IMR-90 (cell line): ENCODE measurements around the gene DONSON. TPM values are rescaled to one million over a fixed set of nuclear protein-coding genes. Genes with fewer than 3 reads are reported as not detected.

ENCODE experiments used
- ATAC-seq: fragments of 200-7000 bp; cut with Tn5 transposase; 2 replicates; pipeline ENCODE4 v1.9.1; 2020; ENCODE audit warnings: low read depth, mild to moderate bottlenecking, moderate library complexity
- BruUV-seq: library from RNA; stranded (reverse); fragments of 400-500 nt; replicated peaks from 2 replicates; lab custom pipeline; 2021; lab: Mats Ljungman, UMichigan
- CTCF ChIA-PET: fragments of 300-600 bp; formaldehyde crosslinking; extraction: SDS; loops from one replicate; lab custom pipeline; 2021; ENCODE audit warnings: antibody characterized with exemption; lab: Yijun Ruan, JAX
- POLR2A ChIA-PET: fragments of 300-600 bp; sonication (Branson Sonifier 250); formaldehyde crosslinking; loops from one replicate; lab custom pipeline; 2022; ENCODE audit warnings: antibody characterized with exemption; ENCODE audit not compliant: unreplicated experiment; lab: Charles Lee
- DNase-seq: peaks from one replicate; pipeline ENCODE4 v3.0.0; 2013
- H2AFZ ChIP-seq: replicated peaks from 2 replicates; pipeline ENCODE3; 2013; ENCODE audit warnings: low read length, mild to moderate bottlenecking; ENCODE audit not compliant: poor library complexity
- H2AK5ac ChIP-seq: 2 replicates; pipeline ENCODE4 v1.6.1; 2013; ENCODE audit warnings: low read depth, low read length, inconsistent platforms
- H2AK9ac ChIP-seq: replicated peaks from 2 replicates; pipeline ENCODE3; 2013; ENCODE audit warnings: mild to moderate bottlenecking, low read depth, low read length, moderate library complexity; ENCODE audit not compliant: poor library complexity
- H2BK120ac ChIP-seq: 2 replicates; pipeline ENCODE4 v1.6.1; 2013; ENCODE audit warnings: low read depth, low read length, inconsistent platforms
- H2BK15ac ChIP-seq: 3 replicates; pipeline ENCODE4 v1.6.1; 2013; ENCODE audit warnings: low read depth, low read length, inconsistent platforms
- H2BK20ac ChIP-seq: 2 replicates; pipeline ENCODE4 v1.6.1; 2013; ENCODE audit warnings: low read depth, mild to moderate bottlenecking, inconsistent platforms, low read length, moderate library complexity
- H2BK5ac ChIP-seq: 2 replicates; pipeline ENCODE4 v1.6.1; 2013; ENCODE audit warnings: mild to moderate bottlenecking, low read depth, low read length, inconsistent platforms; ENCODE audit not compliant: poor library complexity, severe bottlenecking
- H3K14ac ChIP-seq: replicated peaks from 2 replicates; pipeline ENCODE4 v1.6.1; 2013; ENCODE audit warnings: low read depth, low read length, inconsistent platforms
- H3K18ac ChIP-seq: 2 replicates; pipeline ENCODE4 v1.6.1; 2013; ENCODE audit warnings: low read depth, low read length, control low read depth
- H3K23ac ChIP-seq: 2 replicates; pipeline ENCODE4 v1.6.1; 2013; ENCODE audit warnings: low read depth, low read length, inconsistent platforms
- H3K27ac ChIP-seq: 2 replicates; pipeline ENCODE4 v1.5.1; 2013; ENCODE audit warnings: mild to moderate bottlenecking, control low read depth, low read length; ENCODE audit not compliant: insufficient read depth
- H3K27me3 ChIP-seq: 2 replicates; pipeline ENCODE4 v1.6.1; 2013; ENCODE audit warnings: low read length; ENCODE audit not compliant: control insufficient read depth, insufficient read depth
- H3K36me3 ChIP-seq: 2 replicates; pipeline ENCODE4 v1.6.1; 2013; ENCODE audit warnings: low read length, mixed read lengths; ENCODE audit not compliant: control insufficient read depth, insufficient read depth
- H3K4ac ChIP-seq: 2 replicates; pipeline ENCODE4 v1.6.1; 2013; ENCODE audit warnings: low read depth, low read length, inconsistent platforms
- H3K4me1 ChIP-seq: 2 replicates; pipeline ENCODE4 v1.6.1; 2013; ENCODE audit warnings: low read length, mixed read lengths; ENCODE audit not compliant: control insufficient read depth, insufficient read depth
- H3K4me2 ChIP-seq: 2 replicates; pipeline ENCODE4 v1.6.1; 2013; ENCODE audit warnings: low read depth, mild to moderate bottlenecking, control low read depth, low read length, moderate library complexity
- H3K4me3 ChIP-seq: 2 replicates; pipeline ENCODE4 v1.5.1; 2013; ENCODE audit warnings: low read depth, mild to moderate bottlenecking, control low read depth, low read length, moderate library complexity; ENCODE audit not compliant: insufficient read depth
- H3K56ac ChIP-seq: 2 replicates; pipeline ENCODE4 v1.6.1; 2013; ENCODE audit warnings: low read length, inconsistent platforms; ENCODE audit not compliant: insufficient read depth; ENCODE audit errors: extremely low read depth
- H3K79me1 ChIP-seq, 2 experiments: 2 replicates each; pipeline ENCODE4 v1.6.1; 2013; ENCODE audit warnings: low read length in 2 of 2, inconsistent platforms in 1 of 2, low read depth in 1 of 2
- H3K9ac ChIP-seq: 2 replicates; pipeline ENCODE4 v1.6.1; 2013; ENCODE audit warnings: low read depth, low read length, control low read depth
- H3K9me1 ChIP-seq: 2 replicates; pipeline ENCODE4 v1.6.1; 2013; ENCODE audit warnings: low read length, inconsistent platforms; ENCODE audit not compliant: insufficient read depth
- H3K9me3 ChIP-seq: 2 replicates; pipeline ENCODE4 v1.6.1; 2013; ENCODE audit warnings: low read length; ENCODE audit not compliant: control insufficient read depth, insufficient read depth
- H4K20me1 ChIP-seq: 2 replicates; pipeline ENCODE4 v1.6.1; 2013; ENCODE audit warnings: low read length, inconsistent platforms; ENCODE audit not compliant: insufficient read depth
- H4K5ac ChIP-seq: 2 replicates; pipeline ENCODE4 v1.6.1; 2013; ENCODE audit warnings: mild to moderate bottlenecking, low read depth, low read length, control low read depth
- H4K8ac ChIP-seq, 2 experiments: 2 replicates each; pipeline ENCODE4 v1.6.1; 2013; ENCODE audit warnings: low read depth in 2 of 2, low read length in 2 of 2, control low read depth in 1 of 2, inconsistent platforms in 1 of 2
- H4K91ac ChIP-seq: 2 replicates; pipeline ENCODE4 v1.6.1; 2013; ENCODE audit warnings: low read depth, low read length, inconsistent platforms; ENCODE audit not compliant: insufficient read depth
- BHLHE40 ChIP-seq: fragments of 150-350 bp; IDR thresholded peaks from 2 replicates; pipeline ENCODE4 v1.6.1; 2016; ENCODE audit warnings: mild to moderate bottlenecking, low read depth, low read length
- CEBPB ChIP-seq: IDR thresholded peaks from 2 replicates; pipeline ENCODE4 v1.6.1; 2012; ENCODE audit warnings: low read depth, low read length, improper control_type of control experiment
- CHD1 ChIP-seq: IDR thresholded peaks from 2 replicates; pipeline ENCODE4 v1.6.1; 2012; ENCODE audit warnings: low read depth, low read length, improper control_type of control experiment
- CTCF ChIP-seq: conservative IDR thresholded peaks from 2 replicates; pipeline ENCODE4 v1.5.1; 2012; ENCODE audit warnings: mild to moderate bottlenecking, low read depth, low read length, improper control_type of control experiment
- FOS ChIP-seq: fragments of 150-350 bp; IDR thresholded peaks from 2 replicates; pipeline ENCODE4 v1.6.1; 2016; ENCODE audit warnings: low read depth, low read length
- MAFK ChIP-seq: IDR thresholded peaks from 2 replicates; pipeline ENCODE4 v1.6.1; 2012; ENCODE audit warnings: low read depth, low read length, improper control_type of control experiment
- MAZ ChIP-seq: IDR thresholded peaks from 2 replicates; pipeline ENCODE4 v1.6.1; 2012; ENCODE audit warnings: low read depth, mild to moderate bottlenecking, low read length, improper control_type of control experiment, moderate library complexity, borderline replicate concordance
- POLR2A ChIP-seq: IDR thresholded peaks from 2 replicates; pipeline ENCODE4 v1.6.1; 2012; ENCODE audit warnings: mild to moderate bottlenecking, low read depth, low read length
- RCOR1 ChIP-seq: IDR thresholded peaks from 2 replicates; pipeline ENCODE4 v1.6.1; 2012; ENCODE audit warnings: mild to moderate bottlenecking, low read length, improper control_type of control experiment; ENCODE audit not compliant: insufficient replicate concordance
- RFX5 ChIP-seq: IDR thresholded peaks from 2 replicates; pipeline ENCODE4 v1.8.0; 2012; ENCODE audit warnings: low read depth, mild to moderate bottlenecking, low read length, moderate library complexity
- SMC3 ChIP-seq: fragments of 150-350 bp; IDR thresholded peaks from 2 replicates; pipeline ENCODE4 v1.6.1; 2016; ENCODE audit warnings: low read depth, mild to moderate bottlenecking, antibody characterized with exemption, low read length, moderate library complexity
- WGBS, 2 experiments: methylation state at CpG; one replicate each; pipeline versions ENCODE4 v1.1.5 to v1.1.7; 2013; ENCODE audit warnings: missing lambda C conversion rate in 2 of 2; ENCODE audit not compliant: insufficient read length in 1 of 2; ENCODE audit errors: extremely low coverage in 2 of 2; 5-methylcytosine and 5-hydroxymethylcytosine counted together
- dilution Hi-C: fragments of 300-500 bp; cut with HindIII; formaldehyde crosslinking; loops from one replicate; pipeline ENCODE4 v1.14.3; 2018; ENCODE audit warnings: low sequenced_read_pairs; ENCODE audit not compliant: unreplicated experiment
- in situ Hi-C: fragments of 300-500 bp; cut with MboI; formaldehyde crosslinking; loops from 3 replicates; pipeline ENCODE4 v1.14.3; 2019; ENCODE audit warnings: low sequenced_read_pairs, inconsistent platforms, mixed read lengths
- intact Hi-C: fragments of 100-400 bp; cut with micrococcal nuclease; formaldehyde crosslinking; loops from 2 replicates; pipeline ENCODE4 v1.10.0; 2022
- polyA plus RNA-seq, 3 experiments: library from polyadenylated mRNA; depleted of rRNA; stranded (reverse); fragments of >200 nt; gene quantifications; 2 replicates each; pipeline ENCODE4 v1.2.3, GENCODE V29; 2012; ENCODE audit warnings: low replicate concordance in 1 of 3
- total RNA-seq: library from RNA; depleted of rRNA; stranded (reverse); fragments of >200 nt; gene quantifications from 2 replicates; pipeline ENCODE4 v1.2.3, GENCODE V29; 2012

Gene DONSON
- total and polyA plus RNA-seq, 2 of the 4 experiments (the other 2 are of a cell fraction), result 14.3 to 16.6 TPM

GRCh38 chr21:33598051-33598450 is 9.6 kb upstream of the DONSON start:
- intact Hi-C loops (no loop called here), dilution Hi-C loops (no loop called here), in situ Hi-C loops (no loop called here)
- H3K9me1 ChIP-seq, result no peaks in the 10 kb centered on the region
- no peak overlapping the region for H3K27ac ChIP-seq
- H4K5ac ChIP-seq, result no peak overlapping the region
- peaks cover 34% of the 10 kb centered on the region for H3K36me3 ChIP-seq
- H3K23ac ChIP-seq, result no peak overlapping the region
- CTCF ChIA-PET, result no interaction called here
- H3K4ac ChIP-seq, result no peak overlapping the region
- no TSS peak for BruUV-seq
- no peak overlapping the region for H2BK15ac ChIP-seq
- no peak overlapping the region for H3K56ac ChIP-seq
- H4K8ac ChIP-seq, result no peak overlapping the region
- DNase-seq (no peak), ATAC-seq (no peak)
- no peak overlapping the region for H3K4me3 ChIP-seq
- TF ChIP-seq RCOR1 (no peak), MAZ (no peak), RFX5 (no peak), CHD1 (no peak), BHLHE40 (no peak), MAFK (no peak), CTCF (no peak), FOS (no peak), CEBPB (no peak), POLR2A (no peak), SMC3 (no peak)
- H4K20me1 ChIP-seq, result no peaks in the 10 kb centered on the region; the same call in 1 of the 2 replicates
- H3K4me1 ChIP-seq, result no peaks in the 10 kb centered on the region
- H4K91ac ChIP-seq, result no peak overlapping the region
- POLR2A ChIA-PET, result no interaction called here
- no peaks in the 10 kb centered on the region for H3K9me3 ChIP-seq
- no peak overlapping the region for H3K9ac ChIP-seq
- no peak overlapping the region for H2AFZ ChIP-seq
- no CpG with 5 or more reads among the region's 1 CpG for WGBS, 2 experiments
- no peak overlapping the region for H2AK5ac ChIP-seq
- no peak overlapping the region for H2BK120ac ChIP-seq
- H2BK5ac ChIP-seq, result no peak overlapping the region
- no peak overlapping the region for H3K4me2 ChIP-seq
- H2BK20ac ChIP-seq, result no peak overlapping the region
- no peak overlapping the region for H3K18ac ChIP-seq
- no peaks in the 10 kb centered on the region; a peak in 1 of 4 replicates for H3K79me1 ChIP-seq
- H3K14ac ChIP-seq, result no peak overlapping the region
- H3K27me3 ChIP-seq, result no peaks in the 10 kb centered on the region
- no peak overlapping the region for H2AK9ac ChIP-seq
